Measurements from ENCODE around the gene PTPRM. TPM values are rescaled to one million over a fixed set of nuclear protein-coding genes. Genes with fewer than 3 reads are reported as not detected.

The PTPRM gene
- total RNA-seq, 1 donor from 2014 or later: 13.9 TPM

GRCh38 chr18:7839548-7839947 lies 272.4 kb downstream of the PTPRM start:
- Histone ChIP-seq H3K4me1 (no peaks in the 10 kb centered on the region), H3K79me2 (ENCODE audit: low read depth) (no peaks in the 10 kb centered on the region), H2AFZ (replicated peaks) (no peak overlapping the region), H3F3A (ENCODE audit: low read depth) (no peaks in the 10 kb centered on the region), H3K36me3 (no peaks in the 10 kb centered on the region), H3K27me3 (no peaks in the 10 kb centered on the region), H3K9me3 (ENCODE audit: low read depth) (peaks cover 6% of the 10 kb centered on the region), H3K9ac (no peak overlapping the region), H3K4me3 (no peak overlapping the region), H3K4me2 (no peak overlapping the region), H3K27ac (no peak overlapping the region), H4K20me1 (ENCODE audit: low read depth) (no peaks in the 10 kb centered on the region)
- peaks cover 26% of the 10 kb centered on the region for H3K36me3 Mint-ChIP-seq
- H3K27ac Mint-ChIP-seq: no peak overlapping the region
- peaks cover 2% of the 10 kb centered on the region for H3K27me3 Mint-ChIP-seq (ENCODE audit: insufficient read depth, low read depth)
- H3K4me3 Mint-ChIP-seq: no peak overlapping the region
- DNase-seq (ENCODE audit: low spot score): no peak
- H3K9me3 Mint-ChIP-seq: peaks cover 46% of the 10 kb centered on the region
- TF ChIP-seq CTCF (IDR thresholded peaks at IDR 0.05): no peak
- TF ChIP-seq EZH2phosphoT487 (IDR thresholded peaks at IDR 0.05): no peak
- TF ChIP-seq EZH2 (IDR thresholded peaks at IDR 0.05): no peak
- no peaks in the 10 kb centered on the region for H3K4me1 Mint-ChIP-seq

GRCh38 chr18:7840411-7840810 lies 273.3 kb downstream of the PTPRM start:
- Histone ChIP-seq H3K4me2 (no peak overlapping the region), H3K4me3 (no peak overlapping the region), H3F3A (ENCODE audit: low read depth) (no peaks in the 10 kb centered on the region), H3K79me2 (ENCODE audit: low read depth) (no peaks in the 10 kb centered on the region), H3K9ac (no peak overlapping the region), H3K36me3 (no peaks in the 10 kb centered on the region), H3K27ac (no peak overlapping the region), H2AFZ (replicated peaks) (no peak overlapping the region), H3K4me1 (no peaks in the 10 kb centered on the region), H3K27me3 (no peaks in the 10 kb centered on the region), H4K20me1 (ENCODE audit: low read depth) (no peaks in the 10 kb centered on the region), H3K9me3 (ENCODE audit: low read depth) (peaks cover 10% of the 10 kb centered on the region)
- Mint-ChIP-seq H3K27ac (no peak overlapping the region), H3K36me3 (peaks cover 31% of the 10 kb centered on the region), H3K4me1 (no peaks in the 10 kb centered on the region), H3K27me3 (ENCODE audit: insufficient read depth, low read depth) (peaks cover 2% of the 10 kb centered on the region), H3K4me3 (no peak overlapping the region), H3K9me3 (peaks cover 47% of the 10 kb centered on the region)
- DNase-seq (ENCODE audit: low spot score): no peak
- TF ChIP-seq EZH2phosphoT487 (IDR thresholded peaks at IDR 0.05): no peak
- TF ChIP-seq EZH2 (IDR thresholded peaks at IDR 0.05): no peak
- TF ChIP-seq CTCF (IDR thresholded peaks at IDR 0.05): no peak

GRCh38 chr18:7844017-7844416 lies 276.9 kb downstream of the PTPRM start:
- DNase-seq (ENCODE audit: low spot score): no peak
- no peak overlapping the region for H3K4me3 Mint-ChIP-seq
- Histone ChIP-seq H3K9ac (no peak overlapping the region), H3K79me2 (ENCODE audit: low read depth) (no peaks in the 10 kb centered on the region), H4K20me1 (ENCODE audit: low read depth) (no peaks in the 10 kb centered on the region), H3K4me1 (peaks cover 5% of the 10 kb centered on the region), H2AFZ (replicated peaks) (no peak overlapping the region), H3K4me2 (no peak overlapping the region), H3K4me3 (no peak overlapping the region), H3K27me3 (no peaks in the 10 kb centered on the region), H3K9me3 (ENCODE audit: low read depth) (peaks cover 10% of the 10 kb centered on the region), H3K36me3 (no peaks in the 10 kb centered on the region), H3F3A (ENCODE audit: low read depth) (no peaks in the 10 kb centered on the region), H3K27ac (no peak overlapping the region)
- H3K4me1 Mint-ChIP-seq: no peaks in the 10 kb centered on the region
- no peaks in the 10 kb centered on the region for H3K27me3 Mint-ChIP-seq (ENCODE audit: insufficient read depth, low read depth)
- peaks cover 23% of the 10 kb centered on the region for H3K36me3 Mint-ChIP-seq
- TF ChIP-seq EZH2 (IDR thresholded peaks at IDR 0.05) (no peak), CTCF (IDR thresholded peaks at IDR 0.05) (no peak), EZH2phosphoT487 (IDR thresholded peaks at IDR 0.05) (no peak)
- H3K27ac Mint-ChIP-seq: no peak overlapping the region
- H3K9me3 Mint-ChIP-seq: peaks cover 36% of the 10 kb centered on the region

Data from neural progenitor cell (in vitro differentiated cells).